KMS-11 (cell line): ENCODE measurements around the gene PLCG2.

Experiments
- H2AFZ ChIP-seq: fragments of 200-600 bp; sonication (generic); 2 replicates; pipeline ENCODE4 v1.6.1; 2016; ENCODE audit warnings: antibody characterized with exemption, mixed run types, low read depth
- H3K27ac ChIP-seq: fragments of 200-600 bp; sonication (generic); 2 replicates; pipeline ENCODE4 v1.6.1; 2016; ENCODE audit warnings: mild to moderate bottlenecking, mixed run types
- H3K27me3 ChIP-seq: fragments of 200-600 bp; sonication (generic); 2 replicates; pipeline ENCODE4 v1.6.1; 2017; ENCODE audit warnings: mild to moderate bottlenecking, low read depth, mixed run types, moderate library complexity; ENCODE audit not compliant: insufficient read depth
- H3K36me3 ChIP-seq: fragments of 200-600 bp; sonication (generic); 2 replicates; pipeline ENCODE4 v1.6.1; 2017; ENCODE audit warnings: mild to moderate bottlenecking, mixed run types; ENCODE audit not compliant: insufficient read depth
- H3K4me1 ChIP-seq: fragments of 200-600 bp; sonication (generic); 2 replicates; pipeline ENCODE4 v1.6.1; 2016; ENCODE audit warnings: mild to moderate bottlenecking, low read depth, mixed run types; ENCODE audit not compliant: poor library complexity, severe bottlenecking
- H3K4me2 ChIP-seq: fragments of 200-600 bp; sonication (generic); 2 replicates; pipeline ENCODE4 v1.7.0; 2016; ENCODE audit warnings: mild to moderate bottlenecking, mixed run types
- H3K4me3 ChIP-seq: fragments of 200-600 bp; sonication (generic); IDR thresholded peaks from 2 replicates; pipeline ENCODE4 v1.6.1; 2017; ENCODE audit warnings: low read depth, low read length, mixed read lengths; ENCODE audit not compliant: insufficient read depth
- H3K79me2 ChIP-seq: fragments of 200-600 bp; sonication (generic); 2 replicates; pipeline ENCODE4 v1.6.1; 2016; ENCODE audit warnings: low read depth, mixed run types; ENCODE audit not compliant: insufficient read depth
- H3K9ac ChIP-seq: fragments of 200-600 bp; sonication (generic); 2 replicates; pipeline ENCODE4 v1.6.1; 2016; ENCODE audit warnings: mild to moderate bottlenecking, mixed run types
- H4K20me1 ChIP-seq: fragments of 200-600 bp; sonication (generic); 2 replicates; pipeline ENCODE4 v1.6.1; 2016; ENCODE audit warnings: mild to moderate bottlenecking, mixed run types; ENCODE audit not compliant: insufficient read depth
- TF ChIP-seq, protein P1 (sequence below): fragments of 200-600 bp; sonication (generic); conservative IDR thresholded peaks from 2 replicates; pipeline ENCODE4 v1.6.1; 2017; ENCODE audit warnings: low read depth, mild to moderate bottlenecking, antibody characterized with exemption, low read length, moderate library complexity, mixed read lengths

The PLCG2 gene

GRCh38 chr16:81951564-81951963, 172.5 kb downstream of the PLCG2 start:
- Histone ChIP-seq H3K4me3 (no peak overlapping the region), H3K27me3 (no peaks in the 10 kb centered on the region), H3K79me2 (no peaks in the 10 kb centered on the region), H2AFZ (no peak overlapping the region), H3K9ac (no peak overlapping the region), H3K4me2 (no peak overlapping the region), H3K4me1 (no peaks in the 10 kb centered on the region), H3K27ac (no peak overlapping the region), H3K36me3 (no peaks in the 10 kb centered on the region), H4K20me1 (no peaks in the 10 kb centered on the region)
- TF ChIP-seq, protein P1, sequence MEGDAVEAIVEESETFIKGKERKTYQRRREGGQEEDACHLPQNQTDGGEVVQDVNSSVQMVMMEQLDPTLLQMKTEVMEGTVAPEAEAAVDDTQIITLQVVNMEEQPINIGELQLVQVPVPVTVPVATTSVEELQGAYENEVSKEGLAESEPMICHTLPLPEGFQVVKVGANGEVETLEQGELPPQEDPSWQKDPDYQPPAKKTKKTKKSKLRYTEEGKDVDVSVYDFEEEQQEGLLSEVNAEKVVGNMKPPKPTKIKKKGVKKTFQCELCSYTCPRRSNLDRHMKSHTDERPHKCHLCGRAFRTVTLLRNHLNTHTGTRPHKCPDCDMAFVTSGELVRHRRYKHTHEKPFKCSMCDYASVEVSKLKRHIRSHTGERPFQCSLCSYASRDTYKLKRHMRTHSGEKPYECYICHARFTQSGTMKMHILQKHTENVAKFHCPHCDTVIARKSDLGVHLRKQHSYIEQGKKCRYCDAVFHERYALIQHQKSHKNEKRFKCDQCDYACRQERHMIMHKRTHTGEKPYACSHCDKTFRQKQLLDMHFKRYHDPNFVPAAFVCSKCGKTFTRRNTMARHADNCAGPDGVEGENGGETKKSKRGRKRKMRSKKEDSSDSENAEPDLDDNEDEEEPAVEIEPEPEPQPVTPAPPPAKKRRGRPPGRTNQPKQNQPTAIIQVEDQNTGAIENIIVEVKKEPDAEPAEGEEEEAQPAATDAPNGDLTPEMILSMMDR: no peak

GRCh38 chr16:81956213-81956948, 177.3 kb downstream of the PLCG2 start:
- H4K20me1 ChIP-seq: no peaks in the 10 kb centered on the region
- no peak overlapping the region for H2AFZ ChIP-seq
- no peaks in the 10 kb centered on the region for H3K4me1 ChIP-seq
- no peaks in the 10 kb centered on the region for H3K36me3 ChIP-seq
- no peak overlapping the region for H3K4me2 ChIP-seq
- no peaks in the 10 kb centered on the region for H3K27me3 ChIP-seq
- no peak overlapping the region for H3K4me3 ChIP-seq
- H3K79me2 ChIP-seq: no peaks in the 10 kb centered on the region
- no peak overlapping the region for H3K9ac ChIP-seq
- H3K27ac ChIP-seq: no peak overlapping the region
- TF ChIP-seq, protein P1: no peak

DNA sequence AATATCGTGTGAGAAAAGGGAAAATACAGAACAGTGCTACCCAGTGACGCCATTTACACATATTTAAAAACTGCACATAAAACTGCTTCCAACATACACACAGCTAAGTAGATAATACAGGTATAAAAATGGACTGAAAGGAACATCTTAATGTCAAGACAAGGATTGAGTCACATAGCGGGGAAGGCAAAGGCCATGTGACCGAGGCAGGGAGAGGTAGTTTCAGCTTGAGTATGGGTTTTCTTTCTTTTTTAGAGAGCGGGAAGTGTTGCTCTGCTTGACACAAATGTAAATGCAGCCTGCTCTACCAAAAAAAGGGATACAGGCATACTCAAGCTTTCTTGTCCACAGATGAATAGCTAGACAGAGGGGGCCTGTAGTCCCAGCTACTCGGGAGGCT, 185.7 kb downstream of the PLCG2 start:
- Histone ChIP-seq H3K27me3 (no peaks in the 10 kb centered on the region), H3K4me3 (no peak overlapping the region), H2AFZ (no peak overlapping the region), H3K36me3 (no peaks in the 10 kb centered on the region), H4K20me1 (no peaks in the 10 kb centered on the region), H3K27ac (no peak overlapping the region), H3K79me2 (no peaks in the 10 kb centered on the region), H3K4me1 (no peaks in the 10 kb centered on the region), H3K9ac (no peak overlapping the region), H3K4me2 (no peak overlapping the region)
- TF ChIP-seq, protein P1: no peak

DNA sequence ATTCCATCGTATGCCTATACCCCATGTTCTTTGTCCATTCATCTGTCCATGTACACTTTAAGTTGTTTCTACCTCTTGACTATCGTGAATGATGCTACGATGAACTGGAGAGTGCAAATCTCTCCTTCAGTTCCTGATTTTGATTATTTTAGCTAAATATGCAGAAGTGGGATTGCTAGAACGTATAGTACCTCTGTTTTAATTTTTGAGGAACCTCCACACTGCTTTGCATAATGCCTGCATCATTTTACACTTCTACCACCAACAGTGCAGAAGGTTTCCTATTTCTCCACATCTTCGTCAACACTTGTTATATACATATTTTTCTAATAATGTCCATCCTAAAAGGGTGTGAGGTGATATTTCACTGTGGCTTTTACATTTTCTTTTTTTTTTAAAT, 188.3 kb downstream of the PLCG2 start:
- Histone ChIP-seq H3K4me2 (no peak overlapping the region), H2AFZ (no peak overlapping the region), H3K27ac (no peak overlapping the region), H3K4me3 (no peak overlapping the region), H3K4me1 (no peaks in the 10 kb centered on the region), H3K27me3 (no peaks in the 10 kb centered on the region), H3K36me3 (no peaks in the 10 kb centered on the region), H3K9ac (no peak overlapping the region), H4K20me1 (no peaks in the 10 kb centered on the region), H3K79me2 (no peaks in the 10 kb centered on the region)
- TF ChIP-seq, protein P1: no peak
